SIG-M5 treated with dmso at 0.1 percent for 504 hours (cell line): Measurements from ENCODE around the gene LITAF.
"Not testable (repeated sequence)": the region's sequence is repeated elsewhere in the genome, so short reads cannot be mapped to it uniquely, and the experiment has no call there.

Source experiments
- DNase-seq: peaks from one replicate; lab custom pipeline; 2025; ENCODE audit not compliant: unreplicated experiment; lab: John Stamatoyannopoulos, UW

Gene LITAF

GRCh38 chr16:11621539-11621919, 34.8 kb upstream of the LITAF start:
- DNase-seq: no peak

- no peak for DNase-seq
These were observed 33.7 kb upstream of the LITAF start for GRCh38 chr16:11620243-11621003.

GRCh38 chr16:11619327-11619851, 32.7 kb upstream of the LITAF start:
- DNase-seq: peak; percentile 36

- no peak for DNase-seq
These were observed 31.5 kb upstream of the LITAF start for GRCh38 chr16:11618107-11618717.

- no peak for DNase-seq
These were observed 29.2 kb upstream of the LITAF start for GRCh38 chr16:11615748-11616447.

- no peak for DNase-seq
These were observed 28.0 kb upstream of the LITAF start for GRCh38 chr16:11614587-11615175.

- peak; percentile 86 for DNase-seq
These were observed 26.9 kb upstream of the LITAF start for GRCh38 chr16:11613381-11614303.

GRCh38 chr16:11612665-11613025, 25.9 kb upstream of the LITAF start:
- DNase-seq: no peak

- DNase-seq: peak; percentile 69
These were observed 25.3 kb upstream of the LITAF start for GRCh38 chr16:11611871-11612664.

- DNase-seq: no peak
These were observed 23.9 kb upstream of the LITAF start for GRCh38 chr16:11610580-11610979.

- DNase-seq: no peak
These were observed 23.4 kb upstream of the LITAF start for GRCh38 chr16:11610121-11610505.

- no peak for DNase-seq
These were observed 22.9 kb upstream of the LITAF start for GRCh38 chr16:11609474-11610120.

GRCh38 chr16:11605891-11606290, 19.2 kb upstream of the LITAF start:
- DNase-seq: no peak

GRCh38 chr16:11605564-11605886, 18.8 kb upstream of the LITAF start:
- no peak for DNase-seq

- DNase-seq: no peak
These were observed 18.3 kb upstream of the LITAF start for GRCh38 chr16:11604783-11605563.

- not testable (repeated sequence) for DNase-seq
These were observed 17.6 kb upstream of the LITAF start for GRCh38 chr16:11604296-11604695.

- DNase-seq: no peak
These were observed 16.6 kb upstream of the LITAF start for GRCh38 chr16:11603331-11603750.

- no peak for DNase-seq
These were observed 15.6 kb upstream of the LITAF start for GRCh38 chr16:11602321-11602720.

GRCh38 chr16:11601911-11602310, 15.2 kb upstream of the LITAF start:
- no peak for DNase-seq
